ENCODE results near the gene ATG13.
"Not testable (repeated sequence)": the region's sequence is repeated elsewhere in the genome, so short reads cannot be mapped to it uniquely, and the experiment has no call there.

Gene ATG13

GRCh38 chr11:46668480-46669085, 51.2 kb downstream of the ATG13 start:
- TF ChIP-seq CTCF (conservative IDR thresholded peaks at IDR 0.05) (no peak), ZFX (IDR thresholded peaks at IDR 0.05) (no peak)
- H3K27ac ChIP-seq, result no peak overlapping the region

- no peak overlapping the region for H3K27ac ChIP-seq
- TF ChIP-seq CTCF (conservative IDR thresholded peaks at IDR 0.05), result no peak; the same call in 1 of the 2 replicates
- TF ChIP-seq ZFX (IDR thresholded peaks at IDR 0.05), result no peak
Measured at GRCh38 chr11:46669711-46670139, 52.4 kb downstream of the ATG13 start.

GRCh38 chr11:46670521-46670920, 53.2 kb downstream of the ATG13 start:
- not testable (repeated sequence) for H3K27ac ChIP-seq

GRCh38 chr11:46671958-46672315, 54.6 kb downstream of the ATG13 start:
- TF ChIP-seq ZFX (IDR thresholded peaks at IDR 0.05) (no peak), CTCF (conservative IDR thresholded peaks at IDR 0.05) (no peak)
- H3K27ac ChIP-seq, result no peak overlapping the region

GRCh38 chr11:46672381-46672839, 55.1 kb downstream of the ATG13 start:
- no peak overlapping the region for H3K27ac ChIP-seq
- TF ChIP-seq CTCF (conservative IDR thresholded peaks at IDR 0.05) (no peak), ZFX (IDR thresholded peaks at IDR 0.05) (no peak)

- TF ChIP-seq ZFX (IDR thresholded peaks at IDR 0.05) (no peak), CTCF (conservative IDR thresholded peaks at IDR 0.05) (no peak)
- no peak overlapping the region for H3K27ac ChIP-seq
Measured at GRCh38 chr11:46673713-46674462, 56.5 kb downstream of the ATG13 start.

GRCh38 chr11:46674463-46675287, 57.3 kb downstream of the ATG13 start:
- H3K27ac ChIP-seq, result no peak overlapping the region
- no peak for TF ChIP-seq ZFX (IDR thresholded peaks at IDR 0.05)
- no peak for TF ChIP-seq CTCF (conservative IDR thresholded peaks at IDR 0.05)

Measured in C4-2B (cell line).